ENCODE results near the gene PPM1B. TPM values are rescaled to one million over a fixed set of nuclear protein-coding genes. Genes with fewer than 3 reads are reported as not detected.

The PPM1B gene
- total and polyA plus RNA-seq, 9 of the 15 experiments (the other 6 are each of a cell fraction or from before 2014, with no cell fraction given): 8.9 to 44.0 (median 28.6) TPM

DNA sequence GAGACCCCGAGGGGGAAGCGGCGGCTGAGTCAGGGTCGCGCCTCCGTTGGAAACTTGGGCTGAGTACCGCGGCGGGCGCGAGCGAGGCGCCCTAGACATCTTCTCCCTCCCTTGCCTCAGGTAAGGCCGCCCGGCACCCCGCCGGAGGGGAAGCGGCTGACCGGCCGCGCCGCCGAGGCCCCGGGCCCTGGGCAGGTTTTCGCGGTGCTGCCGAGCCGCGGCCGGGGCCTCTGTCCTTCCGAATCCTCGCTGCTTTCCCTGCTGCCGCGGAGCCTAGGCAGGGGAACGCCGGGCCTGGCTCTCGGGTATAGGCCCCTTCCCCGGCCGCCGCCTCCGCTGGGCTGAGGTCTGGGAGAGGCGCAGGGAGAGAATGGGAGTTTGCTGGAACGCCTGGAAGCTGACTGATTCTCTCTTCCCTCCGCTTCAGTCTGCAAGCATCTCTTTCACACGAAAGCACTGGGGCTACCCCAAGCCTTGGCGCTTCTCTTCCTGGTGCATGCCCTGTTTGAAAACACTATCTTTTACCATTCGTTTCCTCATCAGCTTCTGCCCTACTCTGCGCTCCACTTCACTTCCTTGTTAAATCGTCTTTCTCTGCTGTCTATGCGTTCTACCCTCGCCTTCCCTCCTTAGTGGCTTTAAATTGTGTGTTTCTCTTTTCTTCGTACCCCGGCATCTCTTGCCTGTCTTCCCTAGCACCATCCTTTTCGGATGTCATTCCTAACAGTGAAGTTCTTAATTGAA, 652 bp downstream of the PPM1B start (continued):
- TF ChIP-seq, protein P1, sequence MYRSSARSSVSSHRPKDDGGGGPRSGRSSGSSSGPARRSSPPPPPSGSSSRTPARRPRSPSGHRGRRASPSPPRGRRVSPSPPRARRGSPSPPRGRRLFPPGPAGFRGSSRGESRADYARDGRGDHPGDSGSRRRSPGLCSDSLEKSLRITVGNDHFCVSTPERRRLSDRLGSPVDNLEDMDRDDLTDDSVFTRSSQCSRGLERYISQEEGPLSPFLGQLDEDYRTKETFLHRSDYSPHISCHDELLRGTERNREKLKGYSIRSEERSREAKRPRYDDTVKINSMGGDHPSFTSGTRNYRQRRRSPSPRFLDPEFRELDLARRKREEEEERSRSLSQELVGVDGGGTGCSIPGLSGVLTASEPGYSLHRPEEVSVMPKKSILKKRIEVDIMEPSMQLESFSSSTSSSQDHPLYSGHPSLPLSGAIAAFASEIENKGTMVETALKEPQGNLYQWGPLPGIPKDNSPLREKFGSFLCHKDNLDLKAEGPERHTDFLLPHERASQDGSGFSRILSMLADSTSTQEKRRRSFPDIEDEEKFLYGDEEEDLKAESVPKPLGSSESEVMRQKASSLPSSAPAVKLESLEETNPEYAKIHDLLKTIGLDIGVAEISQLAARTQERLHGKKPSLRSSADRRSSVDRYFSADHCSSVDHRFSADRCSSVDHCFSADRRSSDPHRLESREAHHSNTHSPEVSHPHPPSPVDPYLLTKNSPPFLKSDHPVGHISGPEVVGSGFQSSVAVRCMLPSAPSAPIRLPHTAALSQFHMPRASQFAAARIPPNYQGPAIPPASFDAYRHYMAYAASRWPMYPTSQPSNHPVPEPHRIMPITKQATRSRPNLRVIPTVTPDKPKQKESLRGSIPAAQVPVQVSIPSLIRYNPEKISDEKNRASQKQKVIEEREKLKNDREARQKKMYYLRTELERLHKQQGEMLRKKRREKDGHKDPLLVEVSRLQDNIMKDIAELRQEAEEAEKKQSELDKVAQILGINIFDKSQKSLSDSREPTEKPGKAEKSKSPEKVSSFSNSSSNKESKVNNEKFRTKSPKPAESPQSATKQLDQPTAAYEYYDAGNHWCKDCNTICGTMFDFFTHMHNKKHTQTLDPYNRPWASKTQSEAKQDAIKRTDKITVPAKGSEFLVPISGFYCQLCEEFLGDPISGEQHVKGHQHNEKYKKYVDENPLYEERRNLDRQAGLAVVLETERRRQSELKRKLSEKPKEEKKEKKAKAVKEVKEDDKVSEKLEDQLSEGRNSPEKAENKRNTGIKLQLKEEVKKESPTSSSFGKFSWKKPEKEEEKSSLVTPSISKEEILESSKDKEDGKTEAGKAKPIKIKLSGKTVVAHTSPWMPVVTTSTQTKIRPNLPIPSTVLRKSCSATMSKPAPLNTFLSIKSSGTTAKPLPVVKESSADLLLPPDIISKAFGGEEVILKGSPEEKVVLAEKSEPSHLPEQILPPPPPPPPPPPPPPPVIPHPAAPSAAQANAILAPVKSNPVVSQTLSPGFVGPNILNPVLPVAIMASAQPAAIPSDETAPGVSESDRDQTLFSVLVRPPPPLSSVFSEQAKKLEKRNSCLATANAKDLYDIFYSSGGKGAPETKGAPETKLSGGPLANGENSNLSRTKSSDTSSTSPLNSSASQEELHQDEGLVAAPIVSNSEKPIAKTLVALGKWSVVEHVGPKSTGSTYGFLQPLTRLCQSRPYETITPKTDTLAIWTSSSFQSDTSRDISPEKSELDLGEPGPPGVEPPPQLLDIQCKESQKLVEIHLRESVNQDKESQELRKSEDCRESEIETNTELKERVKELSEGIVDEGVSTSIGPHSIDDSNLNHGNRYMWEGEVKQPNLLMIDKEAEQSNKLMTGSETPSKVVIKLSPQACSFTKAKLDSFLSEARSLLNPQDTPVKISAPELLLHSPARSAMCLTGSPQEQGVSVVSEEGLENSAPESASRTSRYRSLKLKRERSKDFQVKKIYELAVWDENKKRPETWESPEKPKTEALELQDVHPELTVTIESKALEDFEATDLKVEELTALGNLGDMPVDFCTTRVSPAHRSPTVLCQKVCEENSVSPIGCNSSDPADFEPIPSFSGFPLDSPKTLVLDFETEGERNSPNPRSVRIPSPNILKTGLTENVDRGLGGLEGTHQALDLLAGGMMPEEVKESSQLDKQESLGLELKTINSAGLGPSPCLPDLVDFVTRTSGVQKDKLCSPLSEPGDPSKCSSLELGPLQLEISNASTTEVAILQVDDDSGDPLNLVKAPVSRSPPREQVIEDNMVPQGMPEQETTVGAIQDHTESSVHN (IDR thresholded peaks at IDR 0.05; ENCODE audit: borderline replicate concordance in 1 of 2, low read depth in 1 of 2): no peak
- TF ChIP-seq LCOR (CRISPR knock-in tag; IDR thresholded peaks at IDR 0.05): no peak
- TF ChIP-seq ZNF780A (CRISPR knock-in tag; IDR thresholded peaks at IDR 0.05): no peak
- no peak for TF ChIP-seq STAG1 (CRISPR knock-in tag; IDR thresholded peaks at IDR 0.05; ENCODE audit: borderline replicate concordance)
- TF ChIP-seq ZNF174 (CRISPR knock-in tag; IDR thresholded peaks at IDR 0.05): no peak
- no peak for TF ChIP-seq ZNF445 (CRISPR knock-in tag; IDR thresholded peaks at IDR 0.05; ENCODE audit: low read depth)
- TF ChIP-seq, protein P2, sequence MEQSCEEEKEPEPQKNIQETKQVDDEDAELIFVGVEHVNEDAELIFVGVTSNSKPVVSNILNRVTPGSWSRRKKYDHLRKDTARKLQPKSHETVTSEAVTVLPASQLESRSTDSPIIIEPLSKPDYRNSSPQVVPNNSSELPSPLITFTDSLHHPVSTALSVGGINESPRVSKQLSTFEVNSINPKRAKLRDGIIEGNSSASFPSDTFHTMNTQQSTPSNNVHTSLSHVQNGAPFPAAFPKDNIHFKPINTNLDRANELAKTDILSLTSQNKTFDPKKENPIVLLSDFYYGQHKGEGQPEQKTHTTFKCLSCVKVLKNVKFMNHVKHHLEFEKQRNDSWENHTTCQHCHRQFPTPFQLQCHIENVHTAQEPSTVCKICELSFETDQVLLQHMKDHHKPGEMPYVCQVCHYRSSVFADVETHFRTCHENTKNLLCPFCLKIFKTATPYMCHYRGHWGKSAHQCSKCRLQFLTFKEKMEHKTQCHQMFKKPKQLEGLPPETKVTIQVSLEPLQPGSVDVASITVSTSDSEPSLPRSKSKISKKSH (CRISPR knock-in tag; IDR thresholded peaks at IDR 0.05): no peak
- no peak for TF ChIP-seq ZNF551 (CRISPR knock-in tag; IDR thresholded peaks at IDR 0.05)
- no peak for TF ChIP-seq ZNF75A (CRISPR knock-in tag; IDR thresholded peaks at IDR 0.05)
- TF ChIP-seq ZNF347 (CRISPR knock-in tag; IDR thresholded peaks at IDR 0.05; ENCODE audit: low read depth): no peak
- TF ChIP-seq, protein P3, sequence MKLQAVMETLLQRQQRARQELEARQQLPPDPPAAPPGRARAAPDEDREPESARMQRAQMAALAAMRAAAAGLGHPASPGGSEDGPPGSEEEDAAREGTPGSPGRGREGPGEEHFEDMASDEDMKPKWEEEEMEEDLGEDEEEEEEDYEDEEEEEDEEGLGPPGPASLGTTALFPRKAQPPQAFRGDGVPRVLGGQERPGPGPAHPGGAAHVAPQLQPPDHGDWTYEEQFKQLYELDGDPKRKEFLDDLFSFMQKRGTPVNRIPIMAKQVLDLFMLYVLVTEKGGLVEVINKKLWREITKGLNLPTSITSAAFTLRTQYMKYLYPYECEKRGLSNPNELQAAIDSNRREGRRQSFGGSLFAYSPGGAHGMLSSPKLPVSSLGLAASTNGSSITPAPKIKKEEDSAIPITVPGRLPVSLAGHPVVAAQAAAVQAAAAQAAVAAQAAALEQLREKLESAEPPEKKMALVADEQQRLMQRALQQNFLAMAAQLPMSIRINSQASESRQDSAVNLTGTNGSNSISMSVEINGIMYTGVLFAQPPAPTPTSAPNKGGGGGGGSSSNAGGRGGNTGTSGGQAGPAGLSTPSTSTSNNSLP (IDR thresholded peaks at IDR 0.05; ENCODE audit: borderline replicate concordance, low read depth, low read length): no peak
- TF ChIP-seq TRIM24 (IDR thresholded peaks at IDR 0.05): no peak
- no peak for TF ChIP-seq CBFA2T3 (IDR thresholded peaks at IDR 0.05)
- TF ChIP-seq KLF16 (IDR thresholded peaks at IDR 0.05): no peak
- 0 out of 2 replicates have a peak, but pooled peaks have one; percentile 6 for TF ChIP-seq SUPT5H (IDR thresholded peaks at IDR 0.05)
- TF ChIP-seq ZNF263 (CRISPR knock-in tag; IDR thresholded peaks at IDR 0.05; ENCODE audit: borderline replicate concordance): no peak
- no peak for TF ChIP-seq ZNF324 (CRISPR knock-in tag; IDR thresholded peaks at IDR 0.05)
- TF ChIP-seq ZNF830 (CRISPR knock-in tag; IDR thresholded peaks at IDR 0.05): no peak
- no peak for TF ChIP-seq POLR3G (IDR thresholded peaks at IDR 0.05; ENCODE audit: extremely low read depth, insufficient read length, insufficient replicate concordance)

All from K562 (cell line).